Lung (tissue), 12 donors: ENCODE results near the gene L3MBTL4. TPM values are rescaled to one million over a fixed set of nuclear protein-coding genes. Genes with fewer than 3 reads are reported as not detected.

Experiments
- ATAC-seq: fragments of 200-7000 bp; cut with Tn5 transposase; one replicate; pipeline ENCODE4 v1.9.1; 2020; ENCODE audit warnings: moderate number of reproducible peaks; ENCODE audit not compliant: insufficient read depth, low FRiP score
- DNase-seq, 3 donors: peaks; one replicate each; pipeline ENCODE4 v3.0.0-alpha.2; 2013 to 2017
- H3K27ac ChIP-seq, 2 donors: one replicate each; pipeline ENCODE4 v1.5.1; 2013; ENCODE audit warnings: mild to moderate bottlenecking in 2 of 2, moderate library complexity in 2 of 2, control low read depth in 1 of 2, inconsistent platforms in 1 of 2, low read depth in 1 of 2, low read length in 1 of 2
- H3K27me3 ChIP-seq, 3 donors: one replicate each; pipeline ENCODE4 v1.5.1; 2013; ENCODE audit warnings: low read length in 2 of 3; ENCODE audit not compliant: control insufficient read depth in 3 of 3, insufficient read depth in 3 of 3
- H3K36me3 ChIP-seq, 4 donors: one replicate each; pipeline ENCODE4 v1.5.1; 2013; ENCODE audit warnings: low read length in 4 of 4, mild to moderate bottlenecking in 1 of 4, moderate library complexity in 1 of 4; ENCODE audit not compliant: control insufficient read depth in 4 of 4, insufficient read depth in 4 of 4
- H3K4me1 ChIP-seq, 5 donors: one replicate each; pipeline ENCODE4 v1.5.1; 2013; ENCODE audit warnings: low read length in 5 of 5, mild to moderate bottlenecking in 2 of 5, moderate library complexity in 1 of 5; ENCODE audit not compliant: control insufficient read depth in 5 of 5, insufficient read depth in 5 of 5
- H3K4me3 ChIP-seq: one replicate; pipeline ENCODE4 v1.5.1; 2013; ENCODE audit warnings: mild to moderate bottlenecking, control low read depth, moderate library complexity
- H3K9ac ChIP-seq, 2 donors: one replicate each; pipeline ENCODE4 v1.5.1; 2013; ENCODE audit warnings: low read length in 2 of 2, control low read depth in 1 of 2; ENCODE audit not compliant: insufficient read depth in 1 of 2
- H3K9me3 ChIP-seq, 4 donors: one replicate each; pipeline ENCODE4 v1.5.1; 2013; ENCODE audit warnings: low read length in 3 of 4, mild to moderate bottlenecking in 1 of 4, moderate library complexity in 1 of 4; ENCODE audit not compliant: control insufficient read depth in 4 of 4, insufficient read depth in 3 of 4
- CTCF ChIP-seq: IDR thresholded peaks from 2 replicates; pipeline ENCODE4 v1.5.1; 2012; ENCODE audit warnings: mild to moderate bottlenecking; ENCODE audit errors: control extremely low read depth, extremely low read depth
- WGBS, 2 donors: extraction: QIAGEN DNeasy Blood & Tissue Kit; methylation state at CpG; one replicate each; pipeline ENCODE4 v1.1.7; 2013; 5-methylcytosine and 5-hydroxymethylcytosine counted together
- polyA plus RNA-seq, 2 donors: library from polyadenylated mRNA; stranded (reverse); fragments of 200-250 nt; gene quantifications; one replicate each; pipeline ENCODE4 v1.2.1, GENCODE V29; 2013
- total RNA-seq, 2 donors: library from RNA; depleted of rRNA in 1 of 2; stranded (reverse); fragments of >200 nt in 1 of 2; gene quantifications; one replicate each; pipeline ENCODE4 v1.2.1, GENCODE V29; 2014 to 2021
- donor health status: control.
- donor health status: control.
- donor health status: Bipolar disorder and iron deficiency.
- donor health status: healthy.
- donor health status: DM: yes; HTN: yes; CAD: no.

Gene L3MBTL4
- total and polyA plus RNA-seq, 4 donors = 2.8 to 16.8 (median 9.9) TPM

GRCh38 chr18:6367208-6367607, 47.5 kb downstream of the L3MBTL4 start:
- TF ChIP-seq CTCF = no peak
- DNase-seq (no peak), ATAC-seq (no peak)
- Histone ChIP-seq H3K27ac (no peak overlapping the region), H3K9ac (no peak overlapping the region), H3K36me3 (no peaks in the 10 kb centered on the region), H3K4me3 (no peak overlapping the region), H3K9me3 (no peaks in the 10 kb centered on the region), H3K4me1 (peaks cover 3 to 35% (median 10%) of the 10 kb centered on the region in 5 donors), H3K27me3 (no peaks in the 10 kb centered on the region)
- 79 to 89% methylated on average over 3 of the region's 3 CpGs for WGBS, 2 donors

GRCh38 chr18:6366776-6367175, 47.9 kb downstream of the L3MBTL4 start:
- no peak overlapping the region for H3K4me3 ChIP-seq
- no peak for ATAC-seq
- H3K4me1 ChIP-seq = peaks cover 3 to 35% (median 10%) of the 10 kb centered on the region in 5 donors
- H3K27ac ChIP-seq = no peak overlapping the region
- 76 to 78% methylated on average over 4 of the region's 4 CpGs for WGBS, 2 donors
- no peak overlapping the region for H3K9ac ChIP-seq
- no peaks in the 10 kb centered on the region for H3K27me3 ChIP-seq
- TF ChIP-seq CTCF = no peak
- H3K36me3 ChIP-seq = no peaks in the 10 kb centered on the region
- no peak for DNase-seq
- H3K9me3 ChIP-seq = no peaks in the 10 kb centered on the region

GRCh38 chr18:6365385-6365784, 49.3 kb downstream of the L3MBTL4 start:
- no peak overlapping the region for H3K4me3 ChIP-seq
- H3K27me3 ChIP-seq = no peaks in the 10 kb centered on the region
- H3K27ac ChIP-seq = no peak overlapping the region
- no peak for ATAC-seq
- no peaks in the 10 kb centered on the region for H3K36me3 ChIP-seq
- H3K4me1 ChIP-seq = peaks cover 0 to 26% (median 9%) of the 10 kb centered on the region in 5 donors
- TF ChIP-seq CTCF = no peak
- no peaks in the 10 kb centered on the region for H3K9me3 ChIP-seq
- no peak overlapping the region for H3K9ac ChIP-seq
- no peak for DNase-seq

GRCh38 chr18:6363216-6363615, 51.5 kb downstream of the L3MBTL4 start:
- Histone ChIP-seq H3K9me3 (no peaks in the 10 kb centered on the region), H3K4me1 (peaks cover 0 to 23% (median 8%) of the 10 kb centered on the region in 5 donors), H3K27ac (no peak overlapping the region), H3K9ac (no peak overlapping the region), H3K27me3 (no peaks in the 10 kb centered on the region), H3K36me3 (no peaks in the 10 kb centered on the region), H3K4me3 (no peak overlapping the region)
- 68 to 84% methylated on average over 7 of the region's 7 CpGs for WGBS, 2 donors
- no peak for TF ChIP-seq CTCF
- no peak for DNase-seq
- ATAC-seq = no peak
